Keratinocyte (primary cell): ENCODE results near the gene FOXI2. TPM values are rescaled to one million over a fixed set of nuclear protein-coding genes. Genes with fewer than 3 reads are reported as not detected.

Experiments
- DNase-seq: peaks from one replicate; pipeline ENCODE4 v3.0.0-alpha.2; 2011; ENCODE audit warnings: low read depth, missing footprints, low spot score
- FAIRE-seq: peaks from 2 replicates; lab custom pipeline; 2011; peaks lifted over from hg19 to GRCh38; lab: Jason Lieb, UNC
- H2AFZ ChIP-seq: 2 replicates; pipeline ENCODE4 v1.6.0; 2012; ENCODE audit warnings: low read length, control low read depth, inconsistent platforms; ENCODE audit not compliant: control insufficient read depth
- H3K27ac ChIP-seq: 2 replicates; pipeline ENCODE4 v1.5.1; 2011; ENCODE audit warnings: low read length; ENCODE audit not compliant: control insufficient read depth, insufficient read depth
- H3K27me3 ChIP-seq: 3 replicates; pipeline ENCODE4 v1.6.0; 2011; ENCODE audit warnings: low read length; ENCODE audit not compliant: control insufficient read depth, insufficient read depth; ENCODE audit errors: extremely low read depth
- H3K36me3 ChIP-seq, 2 experiments: 2 replicates in 1 of 2; 3 replicates in 1 of 2; pipeline ENCODE4 v1.5.1; 2011; ENCODE audit warnings: low read length in 2 of 2, mild to moderate bottlenecking in 1 of 2; ENCODE audit not compliant: control insufficient read depth in 2 of 2, insufficient read depth in 2 of 2; ENCODE audit errors: extremely low read depth in 1 of 2
- H3K4me1 ChIP-seq: 3 replicates; pipeline ENCODE4 v1.5.1; 2011; ENCODE audit warnings: low read length; ENCODE audit not compliant: control insufficient read depth, insufficient read depth; ENCODE audit errors: extremely low read depth
- H3K4me2 ChIP-seq: 3 replicates; pipeline ENCODE4 v1.6.0; 2011; ENCODE audit warnings: low read depth, low read length; ENCODE audit not compliant: control insufficient read depth, insufficient read depth; ENCODE audit errors: extremely low read depth
- H3K4me3 ChIP-seq, 3 experiments: fragments of 200-600 bp in 1 of 3; sonication (generic) in 1 of 3; 2 replicates in 2 of 3; 3 replicates in 1 of 3; pipeline ENCODE4 v1.5.1; 2011 to 2016; ENCODE audit warnings: low read length in 3 of 3, mild to moderate bottlenecking in 3 of 3, control low read depth in 2 of 3, inconsistent platforms in 1 of 3, low read depth in 1 of 3, mixed read lengths in 1 of 3, mixed run types in 1 of 3, moderate library complexity in 1 of 3; ENCODE audit not compliant: control insufficient read depth in 2 of 3, insufficient read depth in 2 of 3; ENCODE audit errors: extremely low read depth in 1 of 3
- H3K79me2 ChIP-seq: 2 replicates; pipeline ENCODE4 v1.6.0; 2012; ENCODE audit warnings: low read length; ENCODE audit not compliant: control insufficient read depth, insufficient read depth
- H3K9ac ChIP-seq: 3 replicates; pipeline ENCODE4 v1.6.0; 2011; ENCODE audit warnings: low read length; ENCODE audit not compliant: control insufficient read depth, insufficient read depth; ENCODE audit errors: extremely low read depth
- H3K9me1 ChIP-seq: 3 replicates; pipeline ENCODE4 v1.6.0; 2011; ENCODE audit warnings: low read length; ENCODE audit not compliant: control insufficient read depth, insufficient read depth; ENCODE audit errors: extremely low read depth
- H3K9me3 ChIP-seq: 2 replicates; pipeline ENCODE4 v1.5.1; 2012; ENCODE audit warnings: low read depth, low read length; ENCODE audit not compliant: control insufficient read depth
- H4K20me1 ChIP-seq: 3 replicates; pipeline ENCODE4 v1.6.0; 2011; ENCODE audit warnings: low read length; ENCODE audit not compliant: control insufficient read depth, insufficient read depth; ENCODE audit errors: extremely low read depth
- CTCF ChIP-seq, 3 experiments: IDR thresholded peaks in 1 of 3; conservative IDR thresholded peaks in 1 of 3; optimal IDR thresholded peaks in 1 of 3; 2 replicates in 2 of 3; 3 replicates in 1 of 3; pipeline versions ENCODE3 to v1.5.1; 2011; ENCODE audit warnings: low read length in 3 of 3, mild to moderate bottlenecking in 3 of 3, moderate library complexity in 2 of 3, control low read depth in 1 of 3, inconsistent platforms in 1 of 3; ENCODE audit not compliant: insufficient read depth in 2 of 3; ENCODE audit errors: extremely low read depth in 1 of 3
- EZH2 ChIP-seq: IDR thresholded peaks from one replicate; pipeline ENCODE4 v1.6.1; 2012; ENCODE audit warnings: inconsistent platforms, mild to moderate bottlenecking, low read length, moderate library complexity
- dilution Hi-C: fragments of 300-500 bp; cut with MboI; formaldehyde crosslinking; loops from one replicate; pipeline ENCODE4 v1.7.0; 2020; ENCODE audit warnings: low sequenced_read_pairs; ENCODE audit not compliant: extremely low pct_ligation_motif_present
- polyA plus RNA-seq, 5 experiments: library from polyadenylated mRNA; depleted of rRNA in 3 of 5; stranded (reverse) in 3 of 5; stranded (forward) in 1 of 5; unstranded in 1 of 5; fragments of >200 nt; gene quantifications; 1 replicate in 1 of 5; 2 replicates in 3 of 5; 3 replicates in 1 of 5; pipeline versions ENCODE4 v1.2.1 to v1.2.3, GENCODE V29; 2011 to 2012; ENCODE audit warnings: missing spikeins in 2 of 5, low read depth in 1 of 5, low replicate concordance in 1 of 5

Gene FOXI2
- polyA plus RNA-seq, 1 donor (not counting 4 experiments of a cell fraction or from before 2014, with no cell fraction given): not detected

- Histone ChIP-seq H4K20me1 (no peaks in the 10 kb centered on the region), H3K9me3 (no peaks in the 10 kb centered on the region), H3K4me1 (no peaks in the 10 kb centered on the region), H3K4me3 (no peak overlapping the region), H3K27me3 (no peaks in the 10 kb centered on the region), H3K4me2 (no peak overlapping the region), H3K27ac (no peak overlapping the region), H2AFZ (no peak overlapping the region), H3K79me2 (no peaks in the 10 kb centered on the region), H3K9me1 (no peaks in the 10 kb centered on the region), H3K36me3 (no peaks in the 10 kb centered on the region), H3K9ac (no peak overlapping the region)
- TF ChIP-seq CTCF (optimal IDR thresholded peaks at IDR 0.05 in 1 of 3, IDR thresholded peaks at IDR 0.05 in 1 of 3, conservative IDR thresholded peaks at IDR 0.05 in 1 of 3; ENCODE audit: extremely low read depth in 1 of 3, insufficient read depth in 2 of 3, low read length in 3 of 3): no peak
- no peak for TF ChIP-seq EZH2
- DNase-seq (no peak), FAIRE-seq (no peak)
- dilution Hi-C loops: no loop called here
Measured at GRCh38 chr10:127776816-127777215, 39.8 kb downstream of the FOXI2 start.

GRCh38 chr10:127781412-127781811 lies 44.4 kb downstream of the FOXI2 start:
- Histone ChIP-seq H3K9me3 (no peaks in the 10 kb centered on the region), H3K79me2 (no peaks in the 10 kb centered on the region), H3K4me3 (no peak overlapping the region), H4K20me1 (no peaks in the 10 kb centered on the region), H2AFZ (no peak overlapping the region), H3K4me2 (no peak overlapping the region), H3K27me3 (no peaks in the 10 kb centered on the region), H3K9ac (no peak overlapping the region), H3K4me1 (no peaks in the 10 kb centered on the region), H3K27ac (no peak overlapping the region), H3K9me1 (no peaks in the 10 kb centered on the region), H3K36me3 (no peaks in the 10 kb centered on the region)
- dilution Hi-C loops: no loop called here
- FAIRE-seq (no peak), DNase-seq (no peak)
- no peak for TF ChIP-seq CTCF (optimal IDR thresholded peaks at IDR 0.05 in 1 of 3, IDR thresholded peaks at IDR 0.05 in 1 of 3, conservative IDR thresholded peaks at IDR 0.05 in 1 of 3; ENCODE audit: extremely low read depth in 1 of 3, insufficient read depth in 2 of 3, low read length in 3 of 3)
- no peak for TF ChIP-seq EZH2
